H9 (cell line): ENCODE data around the gene KRCC1. TPM values are rescaled to one million over a fixed set of nuclear protein-coding genes. Genes with fewer than 3 reads are reported as not detected.

Source experiments
- DNase-seq: peaks from one replicate; pipeline ENCODE4 v3.0.0-alpha.2; 2017
- H2AFZ ChIP-seq: one replicate; pipeline ENCODE4 v1.6.1; 2013; ENCODE audit warnings: mild to moderate bottlenecking, low read length, control low read depth, moderate library complexity
- H2AK5ac ChIP-seq: 2 replicates; pipeline ENCODE4 v1.6.1; 2013; ENCODE audit warnings: low read length, control low read depth, mixed read lengths; ENCODE audit not compliant: insufficient read length
- H2BK120ac ChIP-seq: one replicate; pipeline ENCODE4 v1.6.1; 2013; ENCODE audit warnings: low read depth, mild to moderate bottlenecking, low read length, control low read depth, inconsistent platforms; ENCODE audit not compliant: poor library complexity, severe bottlenecking
- H2BK12ac ChIP-seq: 2 replicates; pipeline ENCODE4 v1.6.1; 2013; ENCODE audit warnings: low read length, control low read depth, mixed read lengths, low read depth; ENCODE audit not compliant: insufficient read length
- H2BK15ac ChIP-seq: 2 replicates; pipeline ENCODE4 v1.6.1; 2013; ENCODE audit warnings: low read depth, low read length, control low read depth
- H2BK20ac ChIP-seq: one replicate; pipeline ENCODE4 v1.6.1; 2013; ENCODE audit warnings: low read depth, mild to moderate bottlenecking, low read length, control low read depth, inconsistent platforms; ENCODE audit not compliant: poor library complexity, severe bottlenecking
- H2BK5ac ChIP-seq: 2 replicates; pipeline ENCODE4 v1.6.1; 2013; ENCODE audit warnings: low read length, control low read depth, mixed read lengths; ENCODE audit not compliant: insufficient read length
- H3K14ac ChIP-seq: 2 replicates; pipeline ENCODE4 v1.6.1; 2013; ENCODE audit warnings: low read length, control low read depth; ENCODE audit not compliant: insufficient read depth
- H3K18ac ChIP-seq: 2 replicates; pipeline ENCODE4 v1.6.1; 2013; ENCODE audit warnings: low read depth, mild to moderate bottlenecking, mixed read lengths, low read length, control low read depth; ENCODE audit not compliant: insufficient read length
- H3K23ac ChIP-seq: 2 replicates; pipeline ENCODE4 v1.6.1; 2013; ENCODE audit warnings: low read length, control low read depth, mixed read lengths, low read depth; ENCODE audit not compliant: insufficient read length
- H3K23me2 ChIP-seq: 2 replicates; pipeline ENCODE4 v1.6.1; 2013; ENCODE audit warnings: low read depth, mild to moderate bottlenecking, mixed read lengths, low read length, control low read depth; ENCODE audit not compliant: insufficient read length, poor library complexity, severe bottlenecking
- H3K27ac ChIP-seq: 2 replicates; pipeline ENCODE4 v1.5.1; 2013; ENCODE audit warnings: low read length, control low read depth, mixed read lengths, low read depth; ENCODE audit not compliant: insufficient read length
- H3K27me3 ChIP-seq: 2 replicates; pipeline ENCODE4 v1.6.1; 2013; ENCODE audit warnings: low read length, control low read depth, inconsistent platforms; ENCODE audit not compliant: insufficient read depth
- H3K4ac ChIP-seq: 2 replicates; pipeline ENCODE4 v1.6.1; 2013; ENCODE audit warnings: low read depth, mild to moderate bottlenecking, control low read depth, inconsistent platforms, low read length, moderate library complexity
- H3K4me1 ChIP-seq: 2 replicates; pipeline ENCODE4 v1.6.1; 2013; ENCODE audit warnings: low read length, control low read depth, inconsistent platforms; ENCODE audit not compliant: insufficient read depth
- H3K4me2 ChIP-seq: 2 replicates; pipeline ENCODE4 v1.6.1; 2013; ENCODE audit warnings: low read length, control low read depth, mixed read lengths; ENCODE audit not compliant: insufficient read length, insufficient read depth
- H3K56ac ChIP-seq: 2 replicates; pipeline ENCODE4 v1.6.1; 2013; ENCODE audit warnings: low read depth, mild to moderate bottlenecking, mixed read lengths, low read length, control low read depth; ENCODE audit not compliant: insufficient read length
- H3K79me1 ChIP-seq: 2 replicates; pipeline ENCODE4 v1.6.1; 2013; ENCODE audit warnings: low read depth, mild to moderate bottlenecking, moderate library complexity, low read length, control low read depth, inconsistent platforms; ENCODE audit not compliant: insufficient read depth, poor library complexity, severe bottlenecking
- H3K79me2 ChIP-seq: 2 replicates; pipeline ENCODE4 v1.6.1; 2013; ENCODE audit warnings: low read length, control low read depth, inconsistent platforms; ENCODE audit not compliant: insufficient read depth
- H3K9ac ChIP-seq: 2 replicates; pipeline ENCODE4 v1.6.1; 2013; ENCODE audit warnings: low read length, control low read depth, mixed read lengths; ENCODE audit not compliant: insufficient read length; ENCODE audit errors: extremely low read depth
- H3K9me3 ChIP-seq: one replicate; pipeline ENCODE4 v1.6.1; 2013; ENCODE audit warnings: low read depth, low read length, inconsistent platforms; ENCODE audit not compliant: control insufficient read depth
- H3T11ph ChIP-seq: one replicate; pipeline ENCODE4 v1.6.1; 2013; ENCODE audit warnings: mild to moderate bottlenecking, low read length, control low read depth, inconsistent platforms
- H4K20me1 ChIP-seq: one replicate; pipeline ENCODE4 v1.6.1; 2013; ENCODE audit not compliant: control insufficient read depth, insufficient read length, insufficient read depth
- H4K5ac ChIP-seq: 2 replicates; pipeline ENCODE4 v1.6.1; 2013; ENCODE audit warnings: low read depth, mild to moderate bottlenecking, mixed read lengths, low read length, control low read depth; ENCODE audit not compliant: insufficient read length
- H4K8ac ChIP-seq: replicated peaks from 2 replicates; pipeline ENCODE4 v1.6.1; 2013; ENCODE audit warnings: low read length, control low read depth, mixed read lengths, low read depth; ENCODE audit not compliant: insufficient read length
- H4K91ac ChIP-seq: 2 replicates; pipeline ENCODE4 v1.6.1; 2013; ENCODE audit warnings: low read depth, mild to moderate bottlenecking, moderate library complexity, mixed read lengths, low read length, control low read depth; ENCODE audit not compliant: insufficient read length
- H3K27ac Mint-ChIP-seq, 3 experiments: 2 replicates in 2 of 3; 3 replicates in 1 of 3; pipeline ENCODE4 v1.8.0; 2020 to 2021; ENCODE audit warnings: mixed read lengths in 3 of 3, mild to moderate bottlenecking in 1 of 3, moderate library complexity in 1 of 3
- H3K27me3 Mint-ChIP-seq: 2 replicates; pipeline ENCODE4 v1.8.0; 2021; ENCODE audit warnings: low read depth, mild to moderate bottlenecking, moderate library complexity, mixed read lengths
- H3K36me3 Mint-ChIP-seq, 3 experiments: 2 replicates in 2 of 3; 3 replicates in 1 of 3; pipeline ENCODE4 v1.8.0; 2020 to 2021; ENCODE audit warnings: low read depth in 3 of 3, mixed read lengths in 3 of 3; ENCODE audit not compliant: insufficient read depth in 1 of 3
- H3K4me1 Mint-ChIP-seq, 2 experiments: 2 replicates each; pipeline ENCODE4 v1.8.0; 2020; ENCODE audit warnings: mixed read lengths in 2 of 2
- H3K4me3 Mint-ChIP-seq, 2 experiments: 2 replicates in 1 of 2; 3 replicates in 1 of 2; pipeline ENCODE4 v1.8.0; 2020 to 2021; ENCODE audit warnings: mild to moderate bottlenecking in 2 of 2, mixed read lengths in 2 of 2, moderate library complexity in 1 of 2
- H3K9me3 Mint-ChIP-seq, 2 experiments: 2 replicates in 1 of 2; 3 replicates in 1 of 2; pipeline ENCODE4 v1.8.0; 2020; ENCODE audit warnings: mild to moderate bottlenecking in 2 of 2, mixed read lengths in 2 of 2, moderate library complexity in 1 of 2
- CTCF ChIP-seq: fragments of 200-600 bp; sonication (generic); conservative IDR thresholded peaks from 3 replicates; pipeline ENCODE4 v1.8.0; 2021; ENCODE audit warnings: antibody characterized with exemption, mild to moderate bottlenecking
- WGBS: extraction: QIAGEN DNeasy Blood & Tissue Kit; methylation state at CpG from one replicate; pipeline ENCODE4 v1.1.7; 2013; ENCODE audit warnings: missing lambda C conversion rate, low lambda C conversion rate, mixed read lengths; ENCODE audit not compliant: insufficient read length; ENCODE audit errors: extremely low coverage; 5-methylcytosine and 5-hydroxymethylcytosine counted together
- total RNA-seq: library from RNA; stranded (reverse); gene quantifications from 2 replicates; pipeline ENCODE4 v1.2.1, GENCODE V29; 2021

The KRCC1 gene
- total RNA-seq, 1 experiment from 2014 or later: 8.2 TPM

GRCh38 chr2:88011011-88011410 lies 44.6 kb downstream of the KRCC1 start:
- no peaks in the 10 kb centered on the region; the same call in 1 of the 2 replicates for H3K27me3 Mint-ChIP-seq
- no peak overlapping the region for H2BK5ac ChIP-seq

More at GRCh38 chr2:88011011-88011410, 44.6 kb downstream of the KRCC1 start:
- no peak overlapping the region for H3K23ac ChIP-seq
- no peak overlapping the region for H4K5ac ChIP-seq
- TF ChIP-seq CTCF: no peak
- no peak overlapping the region for H3K18ac ChIP-seq
- no peaks in the 10 kb centered on the region for H3K9me3 Mint-ChIP-seq
- no peak overlapping the region for H3K4me2 ChIP-seq
- no peaks in the 10 kb centered on the region; a peak in 1 of 7 replicates for H3K36me3 Mint-ChIP-seq
- no peaks in the 10 kb centered on the region; the same call in 1 of the 2 replicates for H3K4me1 ChIP-seq
- no peak overlapping the region for H3K27ac Mint-ChIP-seq
- no peak overlapping the region for H2BK20ac ChIP-seq
- no peak overlapping the region for H2BK12ac ChIP-seq
- no peak overlapping the region for H3K4me3 Mint-ChIP-seq
- H3K27ac ChIP-seq: no peak overlapping the region
- no peaks in the 10 kb centered on the region for H4K20me1 ChIP-seq
- H3K14ac ChIP-seq: no peak overlapping the region
- H3T11ph ChIP-seq: no peak overlapping the region
- H3K56ac ChIP-seq: no peak overlapping the region
- no peaks in the 10 kb centered on the region for H3K79me2 ChIP-seq
- no peaks in the 10 kb centered on the region for H3K23me2 ChIP-seq
- H2BK120ac ChIP-seq: no peak overlapping the region
- no CpG with 5 or more reads among the region's 1 CpG for WGBS
- H3K79me1 ChIP-seq: no peaks in the 10 kb centered on the region
- H3K4me1 Mint-ChIP-seq: peaks cover 10 to 16% of the 10 kb centered on the region in 2 experiments
- no peak overlapping the region for H3K4ac ChIP-seq
- H3K27me3 ChIP-seq: no peaks in the 10 kb centered on the region
- H4K91ac ChIP-seq: no peak overlapping the region
- no peak overlapping the region for H2AK5ac ChIP-seq
- H2BK15ac ChIP-seq: no peak overlapping the region
- no peak overlapping the region for H3K9ac ChIP-seq
- no peak overlapping the region for H4K8ac ChIP-seq
- H2AFZ ChIP-seq: no peak overlapping the region
- H3K9me3 ChIP-seq: no peaks in the 10 kb centered on the region
- DNase-seq: no peak
